ENCODE measurements around the gene KRTAP4-8.
"Not testable (repeated sequence)": the region's sequence is repeated elsewhere in the genome, so short reads cannot be mapped to it uniquely, and the experiment has no call there.

Gene KRTAP4-8

DNA sequence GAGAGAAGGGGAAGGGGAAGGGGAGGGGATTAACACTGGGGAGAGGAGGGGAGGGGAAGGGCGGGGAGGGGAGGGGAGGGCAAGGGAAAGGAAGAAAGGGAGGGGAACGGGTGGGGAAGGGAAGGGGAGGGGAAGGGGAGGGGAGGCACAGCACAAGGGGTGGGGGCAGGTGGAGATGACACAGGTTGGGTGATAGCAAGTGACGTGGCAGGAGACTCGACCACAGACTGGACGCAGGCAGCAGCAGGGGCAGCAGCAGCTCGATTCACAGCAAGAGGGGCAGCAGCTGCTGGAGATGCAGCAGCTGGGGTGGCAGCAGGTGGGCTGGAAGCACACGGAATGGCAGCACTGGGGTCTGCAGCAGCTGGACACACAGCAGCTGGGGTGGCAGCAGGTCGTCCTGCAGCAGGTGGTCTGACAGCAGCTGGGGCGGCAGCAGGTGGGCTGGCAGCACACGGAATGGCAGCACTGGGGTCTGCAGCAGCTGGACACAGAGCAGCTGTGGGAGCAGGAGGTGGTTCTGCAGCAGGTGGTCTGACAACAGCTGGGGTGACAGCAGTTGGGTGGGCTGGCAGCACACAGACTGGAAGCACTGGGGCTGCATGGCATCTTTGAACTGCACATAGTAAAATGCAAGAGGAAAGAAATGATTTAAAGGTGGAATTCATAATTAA, 3.8 kb upstream of the KRTAP4-8 start, which contains the start of gene KRTAP4-16:
Gene KRTAP4-16, minus strand, starts transcription at position 624 of the 674 bp plus-strand sequence. Its CDS starts 0 bp downstream, at position 624.
- DNase-seq (ENCODE audit: extremely low read depth, low read depth) = no peak
- TF ChIP-seq, protein P1, sequence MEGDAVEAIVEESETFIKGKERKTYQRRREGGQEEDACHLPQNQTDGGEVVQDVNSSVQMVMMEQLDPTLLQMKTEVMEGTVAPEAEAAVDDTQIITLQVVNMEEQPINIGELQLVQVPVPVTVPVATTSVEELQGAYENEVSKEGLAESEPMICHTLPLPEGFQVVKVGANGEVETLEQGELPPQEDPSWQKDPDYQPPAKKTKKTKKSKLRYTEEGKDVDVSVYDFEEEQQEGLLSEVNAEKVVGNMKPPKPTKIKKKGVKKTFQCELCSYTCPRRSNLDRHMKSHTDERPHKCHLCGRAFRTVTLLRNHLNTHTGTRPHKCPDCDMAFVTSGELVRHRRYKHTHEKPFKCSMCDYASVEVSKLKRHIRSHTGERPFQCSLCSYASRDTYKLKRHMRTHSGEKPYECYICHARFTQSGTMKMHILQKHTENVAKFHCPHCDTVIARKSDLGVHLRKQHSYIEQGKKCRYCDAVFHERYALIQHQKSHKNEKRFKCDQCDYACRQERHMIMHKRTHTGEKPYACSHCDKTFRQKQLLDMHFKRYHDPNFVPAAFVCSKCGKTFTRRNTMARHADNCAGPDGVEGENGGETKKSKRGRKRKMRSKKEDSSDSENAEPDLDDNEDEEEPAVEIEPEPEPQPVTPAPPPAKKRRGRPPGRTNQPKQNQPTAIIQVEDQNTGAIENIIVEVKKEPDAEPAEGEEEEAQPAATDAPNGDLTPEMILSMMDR (IDR thresholded peaks at IDR 0.05; ENCODE audit: low read depth, low read length) = no peak

DNA sequence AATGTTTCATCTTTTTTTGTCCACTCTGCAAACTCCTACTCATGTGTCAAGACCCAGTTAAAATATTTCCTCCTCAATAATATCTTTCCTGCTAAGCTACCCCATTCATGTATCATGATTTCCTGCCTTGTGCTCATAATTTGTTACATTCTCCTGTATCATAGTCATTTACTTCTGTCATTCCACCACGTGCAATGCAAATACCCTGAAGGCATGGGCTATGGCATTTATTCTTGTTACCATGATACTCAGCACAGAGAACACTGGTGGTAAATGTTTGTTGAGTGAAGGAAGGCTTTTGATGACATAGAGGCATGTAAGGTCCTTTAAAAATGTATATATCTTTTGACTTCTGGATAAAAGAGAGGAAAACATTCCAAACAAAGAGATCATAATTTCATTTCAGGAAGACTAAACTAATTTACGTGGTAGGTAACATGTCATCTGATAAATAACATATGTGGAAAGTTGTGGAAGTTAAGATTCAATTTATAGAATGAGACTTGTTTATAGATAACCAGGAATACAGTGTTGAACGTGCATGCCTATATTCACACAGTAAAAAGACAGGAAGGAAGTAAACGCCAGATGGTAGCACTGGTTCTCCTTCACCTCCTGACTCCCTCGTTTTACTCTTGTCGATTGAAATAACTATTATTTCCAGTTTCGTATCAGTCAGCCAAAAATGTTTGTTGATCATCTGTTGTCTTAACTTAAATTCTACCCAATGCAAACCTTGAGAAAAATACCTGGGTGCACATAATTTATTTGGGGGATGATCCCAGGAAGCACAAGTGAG, 1.9 kb upstream of the KRTAP4-8 start:
- DNase-seq (ENCODE audit: extremely low read depth, low read depth) = peak; percentile 19

DNA sequence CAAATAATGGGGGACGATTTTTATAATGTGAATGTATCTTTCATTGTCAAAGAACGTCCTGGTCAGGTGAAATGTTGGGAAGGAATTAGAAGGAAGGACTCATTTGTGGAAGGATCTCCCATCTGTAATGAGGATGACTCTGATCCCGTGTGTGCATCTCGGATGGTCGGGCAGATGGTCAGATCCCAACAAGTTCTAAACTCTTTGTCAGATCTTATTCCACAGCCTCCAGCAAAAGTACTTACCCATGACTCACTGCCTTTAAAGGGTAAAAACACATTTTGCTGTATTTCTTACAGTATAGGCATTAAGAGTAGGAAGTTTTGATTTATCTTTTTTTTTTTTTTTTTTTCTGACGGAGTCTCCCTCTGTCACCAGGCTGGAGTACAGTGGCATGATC, 539 bp upstream of the KRTAP4-8 start:
- DNase-seq (ENCODE audit: extremely low read depth, low read depth) = peak; percentile 10
- TF ChIP-seq, protein P1 (IDR thresholded peaks at IDR 0.05; ENCODE audit: low read depth, low read length) = no peak

DNA sequence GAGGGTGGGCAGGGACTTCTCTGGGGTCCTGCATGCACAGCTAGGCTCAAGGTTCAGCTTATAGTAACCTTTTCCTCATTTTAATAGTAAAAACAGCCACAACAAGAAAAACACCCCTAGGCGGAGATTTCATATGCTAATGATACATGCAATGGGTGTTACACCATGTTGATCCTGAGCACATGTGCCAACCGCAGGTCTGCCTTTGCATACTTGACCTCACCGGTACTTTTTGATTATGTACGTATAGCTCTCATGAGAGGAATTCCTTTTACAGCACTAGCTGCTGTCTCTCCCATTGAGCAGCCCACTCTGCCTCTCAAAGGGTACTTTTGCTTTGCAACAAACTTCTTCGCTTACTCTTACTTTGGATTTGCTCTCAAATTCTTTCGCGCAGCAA, 1.9 kb downstream of the KRTAP4-8 start:
- TF ChIP-seq, protein P1 (IDR thresholded peaks at IDR 0.05; ENCODE audit: low read depth, low read length) = no peak
- DNase-seq (ENCODE audit: extremely low read depth, low read depth) = no peak

DNA sequence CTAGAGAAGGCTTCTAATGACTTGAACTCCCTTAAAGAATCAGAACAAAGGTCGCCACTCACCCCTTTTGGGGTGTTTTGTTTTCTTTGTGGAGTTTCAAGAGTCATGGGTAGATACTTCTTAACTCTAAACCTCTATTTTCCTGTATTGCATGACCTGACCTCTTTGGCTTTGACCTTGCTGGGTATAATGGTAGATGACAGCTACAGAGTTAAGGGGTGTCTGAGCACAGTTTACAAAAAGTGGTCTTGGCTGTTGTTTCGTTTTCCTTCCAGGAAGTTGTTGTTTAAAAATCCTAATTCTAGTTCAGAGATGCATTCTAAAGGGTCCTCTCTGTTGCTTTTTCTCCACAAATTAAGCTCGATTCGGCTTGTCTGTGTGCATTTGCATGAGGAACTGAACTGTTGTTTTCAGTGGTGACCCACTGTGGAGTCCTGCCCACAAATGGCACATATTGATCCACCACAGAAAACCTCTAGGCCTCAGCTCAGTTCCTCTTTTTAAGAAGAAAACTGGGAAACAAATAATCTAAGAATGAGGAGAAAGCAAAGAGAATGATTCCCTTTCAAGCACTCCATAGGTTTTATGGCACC, 9.1 kb downstream of the KRTAP4-8 start:
- not testable (repeated sequence) for DNase-seq (ENCODE audit: extremely low read depth, low read depth)

DNA sequence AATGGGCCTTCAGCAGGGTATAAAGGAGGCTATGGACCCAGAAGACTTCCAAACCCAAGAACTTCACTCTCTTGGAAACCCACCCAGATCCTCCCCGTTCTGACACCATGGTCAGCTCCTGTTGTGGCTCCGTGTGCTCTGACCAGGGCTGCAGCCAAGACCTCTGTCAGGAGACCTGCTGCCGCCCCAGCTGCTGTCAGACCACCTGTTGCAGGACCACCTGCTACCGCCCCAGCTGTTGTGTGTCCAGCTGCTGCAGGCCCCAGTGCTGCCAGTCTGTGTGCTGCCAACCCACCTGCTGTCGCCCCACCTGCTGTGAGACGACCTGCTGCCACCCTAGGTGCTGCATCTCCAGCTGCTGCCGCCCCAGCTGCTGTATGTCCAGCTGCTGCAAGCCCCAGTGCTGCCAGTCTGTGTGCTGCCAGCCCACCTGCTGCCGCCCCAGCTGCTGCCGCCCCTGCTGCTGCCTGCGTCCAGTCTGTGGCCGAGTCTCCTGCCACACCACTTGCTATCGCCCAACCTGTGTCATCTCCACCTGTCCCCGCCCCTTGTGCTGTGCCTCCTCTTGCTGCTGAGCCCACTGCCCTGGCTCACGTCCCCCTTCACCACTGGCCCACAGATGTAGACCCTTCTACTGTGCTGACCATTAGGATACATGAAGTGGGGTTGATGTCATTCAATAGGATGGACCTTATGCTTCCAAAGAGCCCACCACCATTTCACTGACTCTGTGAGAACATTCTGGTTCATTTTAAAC, 13.7 kb downstream of the KRTAP4-8 start, which contains the start of gene KRTAP4-7:
Gene KRTAP4-7, plus strand, starts transcription at position 51 of the 757 bp plus-strand sequence. Its CDS starts 57 bp downstream, at position 108.
- DNase-seq (ENCODE audit: extremely low read depth, low read depth) = not testable (repeated sequence)

DNA sequence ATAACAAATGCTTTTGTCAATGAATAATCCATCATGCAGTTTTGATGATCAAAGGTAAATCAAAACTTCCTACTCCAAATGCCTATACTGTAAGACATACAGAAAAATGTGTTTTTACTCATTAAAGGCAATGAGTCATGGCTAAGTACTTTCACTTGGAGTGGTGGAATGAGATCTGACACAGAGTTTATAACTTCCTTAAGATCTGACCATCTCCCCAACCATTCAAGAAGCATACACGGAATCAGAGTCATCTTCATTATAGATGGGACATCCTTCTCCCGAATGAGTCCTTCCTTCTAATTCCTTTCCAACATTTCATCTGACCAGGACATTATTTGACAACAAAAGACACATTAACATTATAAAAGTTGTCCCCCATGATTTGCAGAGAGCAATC, 14.5 kb downstream of the KRTAP4-8 start:
- DNase-seq (ENCODE audit: extremely low read depth, low read depth) = not testable (repeated sequence)

DNA sequence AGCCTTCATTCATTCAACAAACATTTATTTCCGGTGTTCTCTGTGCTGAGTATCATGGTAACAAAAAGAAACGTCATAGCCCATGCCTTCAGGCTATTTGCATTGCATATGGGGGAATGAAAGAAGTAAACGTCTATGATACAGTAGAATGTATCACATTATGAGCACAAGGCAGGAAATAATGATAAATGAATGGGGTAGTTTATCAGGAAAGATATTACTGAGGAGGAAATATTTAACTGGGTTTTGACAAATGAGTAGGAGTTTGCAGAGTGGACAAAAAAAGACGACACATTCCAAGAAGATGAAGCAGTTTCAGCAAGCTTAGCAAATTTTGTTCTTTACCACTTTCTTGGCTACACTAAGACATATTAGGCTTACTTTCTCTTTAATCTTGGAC, 15.3 kb downstream of the KRTAP4-8 start:
- no peak for DNase-seq (ENCODE audit: extremely low read depth, low read depth)

More for the DNA sequence above, 15.3 kb downstream of the KRTAP4-8 start:
- TF ChIP-seq, protein P1 (IDR thresholded peaks at IDR 0.05; ENCODE audit: low read depth, low read length) = no peak
